ENCODE data around the gene COQ8A.

The COQ8A gene

DNA sequence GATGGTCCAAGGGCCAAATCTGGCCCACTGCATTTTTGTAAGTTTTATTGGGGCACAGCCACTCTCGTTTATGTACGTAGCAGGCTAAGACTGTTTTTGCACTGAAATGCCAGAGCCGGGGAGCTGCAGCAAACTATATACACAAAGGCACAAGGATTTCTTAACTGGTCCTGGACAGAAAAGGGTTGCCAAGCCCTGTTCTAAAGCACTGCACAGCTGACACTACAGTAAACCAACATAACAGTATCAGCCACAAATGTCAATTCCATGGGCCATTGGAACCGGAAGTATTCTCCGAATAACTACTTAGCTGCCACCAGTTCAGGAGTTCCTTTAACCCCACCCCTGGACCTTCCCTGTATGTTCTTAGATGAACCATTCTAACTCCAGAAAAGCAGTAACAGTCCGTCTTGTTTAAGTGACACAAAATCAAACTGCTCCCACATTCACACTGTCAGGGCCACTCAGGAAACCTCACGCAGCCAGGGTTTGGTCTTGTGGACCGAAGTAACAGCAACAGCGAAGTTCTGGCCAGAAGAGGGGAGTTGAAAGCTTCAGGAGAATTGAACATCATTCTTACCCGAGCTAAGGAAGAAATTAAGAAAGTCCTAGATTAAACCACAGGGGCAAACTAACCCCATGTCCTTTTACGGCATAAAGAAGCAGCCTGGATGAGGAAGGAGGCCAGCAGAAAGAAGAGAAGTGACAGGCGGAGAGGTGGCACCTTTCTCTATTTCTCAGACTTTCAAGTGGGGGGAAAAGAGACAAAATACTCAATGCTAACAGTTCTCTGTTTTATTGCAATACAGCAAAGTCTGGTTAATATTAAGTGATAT is 49.2 kb downstream of the COQ8A start:
- no peak for DNase-seq (ENCODE audit: low spot score)
- in situ Hi-C loops (cut with MboI; ENCODE audit: low sequenced_read_pairs, unreplicated experiment): no loop called here

DNA sequence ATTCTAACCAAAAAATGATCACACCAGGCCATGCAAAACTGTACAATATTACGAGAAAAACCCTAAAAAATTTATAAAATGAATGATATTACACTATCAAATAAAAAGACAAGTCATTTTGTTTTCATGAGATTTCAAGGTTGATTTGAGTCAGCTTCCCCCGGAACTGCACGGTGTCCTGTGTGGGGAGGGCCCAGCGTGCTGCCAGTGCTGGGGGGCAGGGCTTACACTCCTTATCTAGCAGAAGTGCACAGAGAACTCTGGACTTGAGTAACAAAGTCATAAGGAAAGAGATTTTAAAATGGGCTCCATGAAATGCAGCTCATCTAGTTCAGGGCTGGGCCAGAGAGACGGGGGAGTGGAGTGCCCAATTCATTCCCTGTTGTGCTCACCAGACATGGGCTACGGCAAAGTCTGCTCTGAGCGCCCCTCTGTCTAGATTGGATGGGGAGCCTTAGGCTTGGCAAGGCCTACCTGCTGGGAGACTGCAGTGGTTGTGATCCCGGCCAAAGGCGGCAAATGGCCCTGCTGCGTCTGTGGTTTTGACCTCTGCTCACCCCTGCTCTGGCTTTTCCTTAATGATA is 50.1 kb downstream of the COQ8A start:
- in situ Hi-C loops (cut with MboI; ENCODE audit: low sequenced_read_pairs, unreplicated experiment): no loop called here
- TF ChIP-seq, protein P1, sequence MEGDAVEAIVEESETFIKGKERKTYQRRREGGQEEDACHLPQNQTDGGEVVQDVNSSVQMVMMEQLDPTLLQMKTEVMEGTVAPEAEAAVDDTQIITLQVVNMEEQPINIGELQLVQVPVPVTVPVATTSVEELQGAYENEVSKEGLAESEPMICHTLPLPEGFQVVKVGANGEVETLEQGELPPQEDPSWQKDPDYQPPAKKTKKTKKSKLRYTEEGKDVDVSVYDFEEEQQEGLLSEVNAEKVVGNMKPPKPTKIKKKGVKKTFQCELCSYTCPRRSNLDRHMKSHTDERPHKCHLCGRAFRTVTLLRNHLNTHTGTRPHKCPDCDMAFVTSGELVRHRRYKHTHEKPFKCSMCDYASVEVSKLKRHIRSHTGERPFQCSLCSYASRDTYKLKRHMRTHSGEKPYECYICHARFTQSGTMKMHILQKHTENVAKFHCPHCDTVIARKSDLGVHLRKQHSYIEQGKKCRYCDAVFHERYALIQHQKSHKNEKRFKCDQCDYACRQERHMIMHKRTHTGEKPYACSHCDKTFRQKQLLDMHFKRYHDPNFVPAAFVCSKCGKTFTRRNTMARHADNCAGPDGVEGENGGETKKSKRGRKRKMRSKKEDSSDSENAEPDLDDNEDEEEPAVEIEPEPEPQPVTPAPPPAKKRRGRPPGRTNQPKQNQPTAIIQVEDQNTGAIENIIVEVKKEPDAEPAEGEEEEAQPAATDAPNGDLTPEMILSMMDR (IDR thresholded peaks at IDR 0.05; ENCODE audit: borderline replicate concordance, control extremely low read depth, extremely low read depth, insufficient read depth, missing control alignments): no peak
- peak; percentile 64 for DNase-seq (ENCODE audit: low spot score)

More for the DNA sequence above, 49.2 kb downstream of the COQ8A start:
- TF ChIP-seq, protein P1 (IDR thresholded peaks at IDR 0.05; ENCODE audit: borderline replicate concordance, control extremely low read depth, extremely low read depth, insufficient read depth, missing control alignments): no peak

DNA sequence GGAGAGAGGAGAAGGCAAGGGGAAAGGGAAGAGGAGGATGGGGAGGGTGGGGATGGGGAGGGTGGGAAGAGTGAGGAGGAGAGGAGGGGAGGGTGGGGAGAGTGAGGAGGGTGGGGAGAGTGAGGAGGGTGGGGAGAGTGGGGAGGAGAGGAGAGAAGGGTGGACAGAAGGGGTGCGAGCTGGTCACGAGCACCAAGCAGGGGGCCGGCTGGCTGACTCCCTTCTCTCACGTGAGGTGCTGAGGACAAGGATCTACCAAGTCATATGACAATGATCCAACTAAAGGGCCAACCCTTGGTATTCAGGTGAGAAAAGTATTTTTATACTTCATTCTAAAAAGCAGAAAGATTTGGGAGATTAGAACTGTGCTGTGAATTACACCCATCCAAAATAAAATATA is 51.8 kb downstream of the COQ8A start:
- TF ChIP-seq, protein P1 (IDR thresholded peaks at IDR 0.05; ENCODE audit: borderline replicate concordance, control extremely low read depth, extremely low read depth, insufficient read depth, missing control alignments): no peak
- in situ Hi-C loops (cut with MboI; ENCODE audit: low sequenced_read_pairs, unreplicated experiment): no loop called here
- DNase-seq (ENCODE audit: low spot score): no peak

DNA sequence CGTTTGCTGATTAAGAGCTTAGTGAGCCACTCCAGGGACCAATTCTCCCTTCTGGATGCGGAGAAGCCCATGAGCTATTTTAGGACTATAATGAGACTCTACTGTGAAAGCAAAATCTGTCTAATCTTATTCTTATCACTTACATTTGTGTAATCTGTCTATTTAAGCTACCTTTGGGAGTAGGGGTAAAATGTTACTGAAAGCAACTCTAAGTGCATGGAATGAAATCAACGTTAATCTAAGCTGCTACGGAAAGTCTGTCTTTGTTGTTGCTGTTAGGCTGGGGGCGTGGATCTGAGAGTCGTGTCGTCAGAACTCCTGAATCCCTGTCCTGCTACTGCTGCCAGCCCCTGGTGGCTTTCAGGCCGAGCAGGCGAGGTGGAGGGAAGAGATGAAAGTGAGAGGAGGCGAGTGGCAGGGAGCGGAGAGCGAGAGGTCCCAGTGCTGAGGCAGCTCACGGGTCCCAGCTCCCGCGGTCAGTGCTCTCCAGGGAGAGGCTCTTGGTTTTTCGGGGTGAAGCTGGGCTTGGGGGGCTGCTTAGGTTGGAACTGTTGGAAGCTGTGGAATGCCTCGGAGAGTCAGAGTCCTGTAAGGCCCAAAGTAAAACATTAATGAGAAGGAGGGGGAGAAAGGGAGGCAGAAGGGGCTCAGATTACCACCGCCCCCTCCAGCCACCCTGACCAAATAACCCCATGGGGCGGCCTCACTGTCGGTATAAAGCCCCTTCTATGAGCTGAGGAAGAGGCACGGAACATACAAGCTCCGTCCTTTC is 53.9 kb downstream of the COQ8A start:
- no peak for DNase-seq (ENCODE audit: low spot score)
- TF ChIP-seq, protein P1 (IDR thresholded peaks at IDR 0.05; ENCODE audit: borderline replicate concordance, control extremely low read depth, extremely low read depth, insufficient read depth, missing control alignments): no peak
- in situ Hi-C loops (cut with MboI; ENCODE audit: low sequenced_read_pairs, unreplicated experiment): no loop called here

DNA sequence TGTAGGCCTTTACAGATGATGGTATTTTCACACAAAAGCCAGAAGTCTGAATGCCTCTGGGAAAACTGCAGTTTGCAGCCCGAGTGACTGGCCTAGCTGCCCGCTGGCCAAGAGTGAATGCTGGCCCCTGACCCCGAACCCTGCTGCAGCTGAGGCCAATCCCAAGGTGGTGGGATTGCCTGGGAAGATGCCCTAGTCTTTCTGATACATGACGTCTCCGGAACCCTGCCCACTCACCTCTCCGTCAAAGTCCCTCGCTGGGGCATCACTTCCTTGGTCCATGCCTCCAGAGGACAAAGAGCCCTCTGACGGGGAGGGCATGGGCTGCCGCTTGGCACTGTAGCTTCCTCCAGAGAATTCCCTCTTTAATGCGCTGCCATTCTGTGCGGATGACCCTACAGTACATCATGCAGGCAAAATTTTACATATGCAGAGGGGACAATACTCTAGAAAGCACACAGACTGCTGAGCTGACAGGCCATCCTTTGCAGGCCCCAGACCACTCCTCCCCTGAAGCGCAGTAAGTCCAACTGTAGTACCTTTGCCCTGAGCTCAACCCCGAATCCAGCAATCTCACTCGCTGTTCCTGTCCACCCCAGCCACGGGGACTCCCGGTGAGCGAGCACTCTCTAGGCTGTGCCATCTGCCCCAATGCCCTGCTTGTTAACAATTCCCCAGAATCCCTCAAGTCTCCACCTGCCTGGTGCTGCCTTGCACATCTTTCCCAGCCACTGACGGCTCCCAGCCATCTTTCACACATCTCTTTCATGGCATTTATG is 54.7 kb downstream of the COQ8A start:
- TF ChIP-seq, protein P1 (IDR thresholded peaks at IDR 0.05; ENCODE audit: borderline replicate concordance, control extremely low read depth, extremely low read depth, insufficient read depth, missing control alignments): no peak
- DNase-seq (ENCODE audit: low spot score): no peak
- in situ Hi-C loops (cut with MboI; ENCODE audit: low sequenced_read_pairs, unreplicated experiment): no loop called here
